Measurements from ENCODE around the gene SERPING1. TPM values are rescaled to one million over a fixed set of nuclear protein-coding genes. Genes with fewer than 3 reads are reported as not detected.
A peak's percentile ranks its signal among the peaks of the same experiment; 100 is the strongest.

Gene SERPING1
- total and polyA plus RNA-seq, 2 of the 13 experiments (the other 11 are each of a cell fraction or from before 2014, with no cell fraction given): 2.0 to 10.4 TPM

DNA sequence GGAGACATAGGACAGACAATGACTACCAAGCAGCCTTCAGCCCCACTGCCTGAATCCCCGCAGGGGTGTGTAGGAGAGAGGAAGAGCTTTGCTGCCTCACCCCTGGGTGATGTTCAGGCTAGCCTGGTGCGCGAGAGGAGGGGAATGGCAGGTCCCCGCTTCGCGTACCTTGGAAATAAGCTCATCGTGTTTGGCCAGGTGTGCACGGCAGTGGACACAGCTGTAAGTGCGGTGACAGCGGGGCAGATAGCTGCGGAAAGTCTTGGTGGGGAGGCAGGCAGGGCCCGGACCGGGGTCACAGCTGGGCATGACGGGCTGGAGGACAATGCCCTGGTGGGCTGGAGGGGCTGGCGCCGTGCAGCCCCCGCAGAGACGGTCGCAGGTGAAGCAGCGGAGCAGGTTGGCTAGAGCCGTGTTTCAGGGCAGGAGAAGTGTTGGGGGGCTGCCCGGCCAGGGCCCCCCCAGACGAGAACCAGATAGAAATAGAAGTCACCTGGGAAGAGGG is 49.4 kb downstream of the SERPING1 start:
- ATAC-seq (no peak), DNase-seq (ENCODE audit: low spot score) (no peak), FAIRE-seq (no peak)
- Histone ChIP-seq H3K36me3 (replicated peaks in 1 of 2; ENCODE audit: control insufficient read depth in 1 of 2, insufficient read depth in 2 of 2, low read length in 2 of 2) (no peaks in the 10 kb centered on the region), H3K9me3 (ENCODE audit: low read length) (no peaks in the 10 kb centered on the region), H3K4me2 (ENCODE audit: low read depth, low read length) (peak overlapping the region; percentile 46), H3K9ac (ENCODE audit: insufficient read depth, low read depth, low read length) (no peak overlapping the region), H4K20me1 (ENCODE audit: insufficient read depth, low read length) (no peaks in the 10 kb centered on the region), H3K79me2 (ENCODE audit: insufficient read depth, low read length) (no peaks in the 10 kb centered on the region), H3K27ac (ENCODE audit: extremely low read length, insufficient read depth, low read length) (no peak overlapping the region), H2AFZ (ENCODE audit: low read length) (no peak overlapping the region), H3K4me3 (replicated peaks in 1 of 3; ENCODE audit: insufficient read depth in 1 of 3, low read depth in 2 of 3, low read length in 3 of 3) (peak overlapping the region in 1 of 3 experiments; percentile 15; a peak in 1 of 6 replicates), H3K27me3 (ENCODE audit: control insufficient read depth in 1 of 2, insufficient read depth in 2 of 2, low read length in 2 of 2) (peaks cover 9 to 46% of the 10 kb centered on the region in 2 experiments), H3K4me1 (ENCODE audit: insufficient read depth, low read length) (peaks cover 22% of the 10 kb centered on the region)
- BruUV-seq (replicated peaks): no TSS peak
- CTCF ChIA-PET (ENCODE audit: low intra/inter-chr PET ratio, low total read pairs): no interaction called here
- 42% methylated on average over 23 of the region's 23 CpGs for WGBS (ENCODE audit: low lambda C conversion rate)
- intact Hi-C loops (cut with micrococcal nuclease; ENCODE audit: unreplicated experiment) (no loop called here), in situ Hi-C loops (cut with HindIII; ENCODE audit: extremely low pct_ligation_motif_present, low pct_unique_long_range_greater_than_20kb) (loop anchor here (10.0 kb wide), 1 partner anchor 192 kb away; no protein-coding TSS in a partner anchor)
- POLR2A ChIA-PET: no interaction called here
- no peak for TF ChIP-seq DNMT3B (CRISPR knock-in tag; conservative IDR thresholded peaks at IDR 0.05)
- no peak for TF ChIP-seq IKZF1 (IDR thresholded peaks at IDR 0.05)
- TF ChIP-seq, protein P1, sequence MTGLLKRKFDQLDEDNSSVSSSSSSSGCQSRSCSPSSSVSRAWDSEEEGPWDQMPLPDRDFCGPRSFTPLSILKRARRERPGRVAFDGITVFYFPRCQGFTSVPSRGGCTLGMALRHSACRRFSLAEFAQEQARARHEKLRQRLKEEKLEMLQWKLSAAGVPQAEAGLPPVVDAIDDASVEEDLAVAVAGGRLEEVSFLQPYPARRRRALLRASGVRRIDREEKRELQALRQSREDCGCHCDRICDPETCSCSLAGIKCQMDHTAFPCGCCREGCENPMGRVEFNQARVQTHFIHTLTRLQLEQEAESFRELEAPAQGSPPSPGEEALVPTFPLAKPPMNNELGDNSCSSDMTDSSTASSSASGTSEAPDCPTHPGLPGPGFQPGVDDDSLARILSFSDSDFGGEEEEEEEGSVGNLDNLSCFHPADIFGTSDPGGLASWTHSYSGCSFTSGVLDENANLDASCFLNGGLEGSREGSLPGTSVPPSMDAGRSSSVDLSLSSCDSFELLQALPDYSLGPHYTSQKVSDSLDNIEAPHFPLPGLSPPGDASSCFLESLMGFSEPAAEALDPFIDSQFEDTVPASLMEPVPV (CRISPR knock-in tag; IDR thresholded peaks at IDR 0.05): no peak
- no peak for TF ChIP-seq MTF2 (CRISPR knock-in tag; IDR thresholded peaks at IDR 0.05; ENCODE audit: borderline replicate concordance)
- no peak for TF ChIP-seq ZNF292 (CRISPR knock-in tag; IDR thresholded peaks at IDR 0.05; ENCODE audit: borderline replicate concordance, low read depth)
- TF ChIP-seq, protein P2, sequence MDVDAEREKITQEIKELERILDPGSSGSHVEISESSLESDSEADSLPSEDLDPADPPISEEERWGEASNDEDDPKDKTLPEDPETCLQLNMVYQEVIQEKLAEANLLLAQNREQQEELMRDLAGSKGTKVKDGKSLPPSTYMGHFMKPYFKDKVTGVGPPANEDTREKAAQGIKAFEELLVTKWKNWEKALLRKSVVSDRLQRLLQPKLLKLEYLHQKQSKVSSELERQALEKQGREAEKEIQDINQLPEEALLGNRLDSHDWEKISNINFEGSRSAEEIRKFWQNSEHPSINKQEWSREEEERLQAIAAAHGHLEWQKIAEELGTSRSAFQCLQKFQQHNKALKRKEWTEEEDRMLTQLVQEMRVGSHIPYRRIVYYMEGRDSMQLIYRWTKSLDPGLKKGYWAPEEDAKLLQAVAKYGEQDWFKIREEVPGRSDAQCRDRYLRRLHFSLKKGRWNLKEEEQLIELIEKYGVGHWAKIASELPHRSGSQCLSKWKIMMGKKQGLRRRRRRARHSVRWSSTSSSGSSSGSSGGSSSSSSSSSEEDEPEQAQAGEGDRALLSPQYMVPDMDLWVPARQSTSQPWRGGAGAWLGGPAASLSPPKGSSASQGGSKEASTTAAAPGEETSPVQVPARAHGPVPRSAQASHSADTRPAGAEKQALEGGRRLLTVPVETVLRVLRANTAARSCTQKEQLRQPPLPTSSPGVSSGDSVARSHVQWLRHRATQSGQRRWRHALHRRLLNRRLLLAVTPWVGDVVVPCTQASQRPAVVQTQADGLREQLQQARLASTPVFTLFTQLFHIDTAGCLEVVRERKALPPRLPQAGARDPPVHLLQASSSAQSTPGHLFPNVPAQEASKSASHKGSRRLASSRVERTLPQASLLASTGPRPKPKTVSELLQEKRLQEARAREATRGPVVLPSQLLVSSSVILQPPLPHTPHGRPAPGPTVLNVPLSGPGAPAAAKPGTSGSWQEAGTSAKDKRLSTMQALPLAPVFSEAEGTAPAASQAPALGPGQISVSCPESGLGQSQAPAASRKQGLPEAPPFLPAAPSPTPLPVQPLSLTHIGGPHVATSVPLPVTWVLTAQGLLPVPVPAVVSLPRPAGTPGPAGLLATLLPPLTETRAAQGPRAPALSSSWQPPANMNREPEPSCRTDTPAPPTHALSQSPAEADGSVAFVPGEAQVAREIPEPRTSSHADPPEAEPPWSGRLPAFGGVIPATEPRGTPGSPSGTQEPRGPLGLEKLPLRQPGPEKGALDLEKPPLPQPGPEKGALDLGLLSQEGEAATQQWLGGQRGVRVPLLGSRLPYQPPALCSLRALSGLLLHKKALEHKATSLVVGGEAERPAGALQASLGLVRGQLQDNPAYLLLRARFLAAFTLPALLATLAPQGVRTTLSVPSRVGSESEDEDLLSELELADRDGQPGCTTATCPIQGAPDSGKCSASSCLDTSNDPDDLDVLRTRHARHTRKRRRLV (CRISPR knock-in tag; IDR thresholded peaks at IDR 0.05): no peak
- no peak for TF ChIP-seq POGZ (CRISPR knock-in tag; IDR thresholded peaks at IDR 0.05)
- TF ChIP-seq NONO (IDR thresholded peaks at IDR 0.05): no peak
- TF ChIP-seq NONO (CRISPR knock-in tag; conservative IDR thresholded peaks at IDR 0.05): peak; percentile 43; the same call in 1 of the 2 replicates
- TF ChIP-seq ZBTB21 (CRISPR knock-in tag; IDR thresholded peaks at IDR 0.05): no peak
- TF ChIP-seq, protein P3, sequence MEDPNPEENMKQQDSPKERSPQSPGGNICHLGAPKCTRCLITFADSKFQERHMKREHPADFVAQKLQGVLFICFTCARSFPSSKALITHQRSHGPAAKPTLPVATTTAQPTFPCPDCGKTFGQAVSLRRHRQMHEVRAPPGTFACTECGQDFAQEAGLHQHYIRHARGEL (CRISPR knock-in tag; IDR thresholded peaks at IDR 0.05): 0 out of 2 replicates have a peak, but pooled peaks have one; percentile 29
- TF ChIP-seq ZNF253 (CRISPR knock-in tag; IDR thresholded peaks at IDR 0.05; ENCODE audit: borderline replicate concordance): no peak
- TF ChIP-seq, protein P4, sequence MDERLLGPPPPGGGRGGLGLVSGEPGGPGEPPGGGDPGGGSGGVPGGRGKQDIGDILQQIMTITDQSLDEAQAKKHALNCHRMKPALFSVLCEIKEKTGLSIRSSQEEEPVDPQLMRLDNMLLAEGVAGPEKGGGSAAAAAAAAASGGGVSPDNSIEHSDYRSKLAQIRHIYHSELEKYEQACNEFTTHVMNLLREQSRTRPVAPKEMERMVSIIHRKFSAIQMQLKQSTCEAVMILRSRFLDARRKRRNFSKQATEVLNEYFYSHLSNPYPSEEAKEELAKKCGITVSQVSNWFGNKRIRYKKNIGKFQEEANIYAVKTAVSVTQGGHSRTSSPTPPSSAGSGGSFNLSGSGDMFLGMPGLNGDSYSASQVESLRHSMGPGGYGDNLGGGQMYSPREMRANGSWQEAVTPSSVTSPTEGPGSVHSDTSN (CRISPR knock-in tag; IDR thresholded peaks at IDR 0.05): no peak
- TF ChIP-seq GATAD2A (CRISPR knock-in tag; IDR thresholded peaks at IDR 0.05): no peak
